Large intestine (tissue), 3 donors: ENCODE results near the gene WNT4. TPM values are rescaled to one million over a fixed set of nuclear protein-coding genes. Genes with fewer than 3 reads are reported as not detected.
"Not testable (repeated sequence)": the region's sequence is repeated elsewhere in the genome, so short reads cannot be mapped to it uniquely, and the experiment has no call there.

Experiments used
- DNase-seq, 2 donors: peaks; one replicate each; pipeline versions ENCODE4 v3.0.0 to v3.0.0-alpha.2; 2013
- H3K27ac ChIP-seq: one replicate; pipeline ENCODE4 v1.5.1; 2013; ENCODE audit warnings: low read length
- H3K27me3 ChIP-seq: 2 replicates; pipeline ENCODE4 v1.6.1; 2013; ENCODE audit warnings: low read length; ENCODE audit not compliant: control insufficient read depth, insufficient read depth
- H3K36me3 ChIP-seq: 2 replicates; pipeline ENCODE4 v1.6.1; 2013; ENCODE audit warnings: low read length; ENCODE audit not compliant: control insufficient read depth, insufficient read depth
- H3K4me1 ChIP-seq: one replicate; pipeline ENCODE4 v1.6.1; 2013; ENCODE audit warnings: low read length; ENCODE audit not compliant: control insufficient read depth, insufficient read depth
- H3K4me3 ChIP-seq: one replicate; pipeline ENCODE4 v1.5.1; 2013; ENCODE audit warnings: low read length
- H3K9me3 ChIP-seq: one replicate; pipeline ENCODE4 v1.6.1; 2013; ENCODE audit warnings: mild to moderate bottlenecking, low read depth, low read length, moderate library complexity; ENCODE audit not compliant: control insufficient read depth
- WGBS: methylation state at CpG from one replicate; pipeline ENCODE4 v1.1.5; 2013; ENCODE audit warnings: low lambda C conversion rate; ENCODE audit not compliant: insufficient coverage; 5-methylcytosine and 5-hydroxymethylcytosine counted together
- polyA plus RNA-seq: library from polyadenylated mRNA; unstranded; fragments of 120-200 nt; gene quantifications from one replicate; pipeline ENCODE4 v1.2.1, GENCODE V29; 2013

The WNT4 gene
- polyA plus RNA-seq, 1 donor: 2.2 TPM

GRCh38 chr1:22101995-22102394 lies 40.9 kb downstream of the WNT4 start:
- Histone ChIP-seq H3K27me3 (no peaks in the 10 kb centered on the region), H3K4me3 (no peak overlapping the region), H3K36me3 (peaks cover 29% of the 10 kb centered on the region), H3K4me1 (peaks cover 4% of the 10 kb centered on the region), H3K9me3 (no peaks in the 10 kb centered on the region), H3K27ac (no peak overlapping the region)
- no peak for DNase-seq
- no CpG with 5 or more reads among the region's 8 CpGs for WGBS

GRCh38 chr1:22101199-22101598 lies 41.7 kb downstream of the WNT4 start:
- Histone ChIP-seq H3K9me3 (no peaks in the 10 kb centered on the region), H3K4me3 (no peak overlapping the region), H3K4me1 (peaks cover 4% of the 10 kb centered on the region), H3K36me3 (peaks cover 35% of the 10 kb centered on the region), H3K27ac (no peak overlapping the region), H3K27me3 (no peaks in the 10 kb centered on the region)
- no CpG with 5 or more reads among the region's 1 CpG for WGBS
- no peak for DNase-seq

- Histone ChIP-seq H3K4me3 (no peak overlapping the region), H3K4me1 (peaks cover under 1% of the 10 kb centered on the region), H3K27ac (no peak overlapping the region), H3K27me3 (no peaks in the 10 kb centered on the region), H3K36me3 (peaks cover 39% of the 10 kb centered on the region), H3K9me3 (no peaks in the 10 kb centered on the region)
- WGBS: no CpG with 5 or more reads among the region's 3 CpGs
- DNase-seq: no peak
Observed at GRCh38 chr1:22100168-22100567, 42.7 kb downstream of the WNT4 start.

- WGBS: no CpG with 5 or more reads among the region's 10 CpGs
- Histone ChIP-seq H3K27me3 (no peaks in the 10 kb centered on the region), H3K4me1 (no peaks in the 10 kb centered on the region), H3K4me3 (no peak overlapping the region), H3K36me3 (peaks cover 45% of the 10 kb centered on the region), H3K27ac (no peak overlapping the region), H3K9me3 (no peaks in the 10 kb centered on the region)
- no peak for DNase-seq
Observed at GRCh38 chr1:22098752-22099151, 44.1 kb downstream of the WNT4 start.

- H3K36me3 ChIP-seq: peaks cover 56% of the 10 kb centered on the region
- H3K4me1 ChIP-seq: no peaks in the 10 kb centered on the region
- WGBS: 100% methylated on average over 1 of the region's 3 CpGs
- no peak for DNase-seq
- H3K27me3 ChIP-seq: no peaks in the 10 kb centered on the region
- H3K4me3 ChIP-seq: no peak overlapping the region
- no peak overlapping the region for H3K27ac ChIP-seq
- no peaks in the 10 kb centered on the region for H3K9me3 ChIP-seq
Observed at GRCh38 chr1:22096463-22096862, 46.4 kb downstream of the WNT4 start.

- no peaks in the 10 kb centered on the region for H3K27me3 ChIP-seq
- H3K9me3 ChIP-seq: no peaks in the 10 kb centered on the region
- H3K4me3 ChIP-seq: no peak overlapping the region
- H3K4me1 ChIP-seq: no peaks in the 10 kb centered on the region
- H3K27ac ChIP-seq: no peak overlapping the region
- H3K36me3 ChIP-seq: peaks cover 57% of the 10 kb centered on the region
- DNase-seq: no peak
- 83% methylated on average over 2 of the region's 5 CpGs for WGBS
Observed at GRCh38 chr1:22096036-22096435, 46.9 kb downstream of the WNT4 start.

GRCh38 chr1:22093513-22093912 lies 49.4 kb downstream of the WNT4 start:
- H3K4me1 ChIP-seq: no peaks in the 10 kb centered on the region
- no peaks in the 10 kb centered on the region for H3K27me3 ChIP-seq
- no peaks in the 10 kb centered on the region for H3K9me3 ChIP-seq
- H3K4me3 ChIP-seq: no peak overlapping the region
- H3K27ac ChIP-seq: no peak overlapping the region
- WGBS: no CpG with 5 or more reads among the region's 1 CpG
- H3K36me3 ChIP-seq: peaks cover 60% of the 10 kb centered on the region
- no peak for DNase-seq

GRCh38 chr1:22092026-22092768 lies 50.7 kb downstream of the WNT4 start:
- H3K4me3 ChIP-seq, DNase-seq, H3K27me3 ChIP-seq, H3K4me1 ChIP-seq, H3K9me3 ChIP-seq, H3K27ac ChIP-seq: not testable (repeated sequence)
- H3K36me3 ChIP-seq: peaks cover 58% of the 10 kb centered on the region
- no CpG with 5 or more reads among the region's 3 CpGs for WGBS

- DNase-seq: no peak
- no CpG with 5 or more reads among the region's 3 CpGs for WGBS
- Histone ChIP-seq H3K27me3 (no peaks in the 10 kb centered on the region), H3K4me1 (no peaks in the 10 kb centered on the region), H3K4me3 (no peak overlapping the region), H3K9me3 (no peaks in the 10 kb centered on the region), H3K36me3 (peaks cover 50% of the 10 kb centered on the region), H3K27ac (no peak overlapping the region)
Observed at GRCh38 chr1:22090867-22091266, 52.0 kb downstream of the WNT4 start.

- H3K27me3 ChIP-seq: no peaks in the 10 kb centered on the region
- peaks cover 47% of the 10 kb centered on the region for H3K36me3 ChIP-seq
- no peak overlapping the region for H3K4me3 ChIP-seq
- WGBS: 40% methylated on average over 2 of the region's 6 CpGs
- H3K4me1 ChIP-seq: no peaks in the 10 kb centered on the region
- no peak for DNase-seq
- H3K27ac ChIP-seq: no peak overlapping the region
- H3K9me3 ChIP-seq: no peaks in the 10 kb centered on the region
Observed at GRCh38 chr1:22089787-22090186, 53.1 kb downstream of the WNT4 start.

GRCh38 chr1:22089134-22089571 lies 53.7 kb downstream of the WNT4 start:
- Histone ChIP-seq H3K4me1 (no peaks in the 10 kb centered on the region), H3K36me3 (peaks cover 43% of the 10 kb centered on the region), H3K27ac (no peak overlapping the region), H3K4me3 (no peak overlapping the region), H3K27me3 (no peaks in the 10 kb centered on the region), H3K9me3 (no peaks in the 10 kb centered on the region)
- no CpG with 5 or more reads among the region's 3 CpGs for WGBS
- no peak for DNase-seq
